Measurements from ENCODE around the gene SLC4A5. TPM values are rescaled to one million over a fixed set of nuclear protein-coding genes. Genes with fewer than 3 reads are reported as not detected.

Gene SLC4A5
- total RNA-seq, 5 donors from 2014 or later (not counting 1 experiment from before 2014, with no cell fraction given): 10.1 to 19.3 (median 14.6) TPM

GRCh38 chr2:74179063-74179865 is 164.0 kb downstream of the SLC4A5 start:
- H3K27ac Mint-ChIP-seq: peak overlapping the region; percentile 87 to 95
- DNase-seq: peak in 2 of 35 experiments; percentile 1 to 9

GRCh38 chr2:74178211-74179062 is 164.8 kb downstream of the SLC4A5 start, which contains the start of gene MOB1A:
Gene MOB1A (minus strand): TSS chr2:74178879. CDS start chr2:74178674, 205 bp downstream.
- H3K4me3 ChIP-seq (ENCODE audit: control insufficient read depth in 1 of 2, extremely low read depth in 1 of 2, low read length in 1 of 2): peak within 1 kb of the TSS; percentile 76 to 89
- 0% methylated on average over 72 of the region's 84 CpGs for WGBS (ENCODE audit: insufficient coverage)
- no peaks in the 10 kb centered on the region for H3K9me3 ChIP-seq
- peaks cover 15 to 30% of the 10 kb centered on the region in 2 experiments for H3K4me1 ChIP-seq (ENCODE audit: control insufficient read depth in 1 of 2, extremely low read depth in 1 of 2, insufficient read depth in 2 of 2, low read length in 2 of 2)
- Mint-ChIP-seq H3K36me3 (peaks cover 3% of the 10 kb centered on the region), H3K4me3 (peak within 1 kb of the TSS; percentile 85 to 89 (median 88)), H3K27me3 (no peaks in the 10 kb centered on the region), H3K9me3 (no peaks in the 10 kb centered on the region), H3K27ac (peak within 1 kb of the TSS; percentile 87 to 95), H3K4me1 (peaks cover 34 to 43% (median 37%) of the 10 kb centered on the region in 3 donors)
- CTCF ChIA-PET: interaction anchor here (0.6 to 2.6 kb wide), 25 partner anchors 11 to 442 kb away, joined by 3 to 27 read pairs (median 5); partner anchors contain the start of genes MTHFD2 (in 1 of the 2), STAMBP (in 1 of the 2) and TPRKB (in 1 of the 2)
- DNase-seq (peak; percentile 93 to 99 (median 96)), ATAC-seq (replicated peaks in 1 of 4) (peak; percentile 93 to 96 (median 95))
- H3K27ac ChIP-seq (ENCODE audit: low read length): peak within 1 kb of the TSS; percentile 88
- H3K27me3 ChIP-seq (replicated peaks in 1 of 2; ENCODE audit: control insufficient read depth in 2 of 2, extremely low read depth in 1 of 2, insufficient read depth in 2 of 2, low read length in 1 of 2): no peaks in the 10 kb centered on the region
- peaks cover 0 to 3% of the 10 kb centered on the region in 2 donors for H3K36me3 ChIP-seq (ENCODE audit: control insufficient read depth in 2 of 2, extremely low read depth in 1 of 2, insufficient read depth in 1 of 2, low read length in 1 of 2)
- POLR2A ChIA-PET: interaction anchor here (0.5 to 1.4 kb wide), 21 partner anchors 9 to 879 kb away, joined by 3 to 11 read pairs (median 4); partner anchors contain the start of genes STAMBP (in 2 of the 2) and MTHFD2 (in 1 of the 2)

More at GRCh38 chr2:74179063-74179865, 164.0 kb downstream of the SLC4A5 start:
- peak overlapping the region; percentile 85 to 89 (median 88) for H3K4me3 Mint-ChIP-seq
- no peaks in the 10 kb centered on the region for H3K9me3 Mint-ChIP-seq
- ChIA-PET POLR2A (interaction anchor here (0.6 to 1.4 kb wide), 14 partner anchors 10 to 879 kb away, joined by 3 to 8 read pairs (median 4); partner anchors contain the start of gene STAMBP (in 2 of the 2)), CTCF (interaction anchor here (0.7 to 2.6 kb wide), 24 partner anchors 12 to 774 kb away, joined by 3 to 27 read pairs (median 5); partner anchors contain the start of genes MTHFD2 (in 1 of the 2), STAMBP (in 1 of the 2) and TPRKB (in 1 of the 2))
- H3K36me3 Mint-ChIP-seq: peaks cover 3% of the 10 kb centered on the region
- H3K27me3 Mint-ChIP-seq: no peaks in the 10 kb centered on the region
- H3K36me3 ChIP-seq (ENCODE audit: control insufficient read depth in 2 of 2, extremely low read depth in 1 of 2, insufficient read depth in 1 of 2, low read length in 1 of 2): peaks cover 0 to 3% of the 10 kb centered on the region in 2 donors
- H3K4me1 ChIP-seq (ENCODE audit: control insufficient read depth in 1 of 2, extremely low read depth in 1 of 2, insufficient read depth in 2 of 2, low read length in 2 of 2): peaks cover 15 to 26% of the 10 kb centered on the region in 2 experiments
- no peaks in the 10 kb centered on the region for H3K9me3 ChIP-seq
- peak in 2 of 4 experiments; percentile 7 to 39 for ATAC-seq (replicated peaks in 1 of 4)
- H3K27ac ChIP-seq (ENCODE audit: low read length): peak overlapping the region; percentile 49
- WGBS (ENCODE audit: insufficient coverage): 32% methylated on average over 11 of the region's 25 CpGs
- peak overlapping the region; percentile 76 to 89 for H3K4me3 ChIP-seq (ENCODE audit: control insufficient read depth in 1 of 2, extremely low read depth in 1 of 2, low read length in 1 of 2)
- H3K4me1 Mint-ChIP-seq: peaks cover 32 to 42% (median 35%) of the 10 kb centered on the region in 3 donors
- no peaks in the 10 kb centered on the region for H3K27me3 ChIP-seq (replicated peaks in 1 of 2; ENCODE audit: control insufficient read depth in 2 of 2, extremely low read depth in 1 of 2, insufficient read depth in 2 of 2, low read length in 1 of 2)

GRCh38 chr2:74177696-74178095 is 165.5 kb downstream of the SLC4A5 start:
- Mint-ChIP-seq H3K36me3 (peaks cover 6% of the 10 kb centered on the region), H3K4me1 (peaks cover 38 to 46% (median 41%) of the 10 kb centered on the region in 3 donors), H3K9me3 (no peaks in the 10 kb centered on the region), H3K4me3 (peak overlapping the region; percentile 85 to 89 (median 88)), H3K27me3 (no peaks in the 10 kb centered on the region), H3K27ac (peak overlapping the region; percentile 87 to 95)
- no peaks in the 10 kb centered on the region for H3K27me3 ChIP-seq (replicated peaks in 1 of 2; ENCODE audit: control insufficient read depth in 2 of 2, extremely low read depth in 1 of 2, insufficient read depth in 2 of 2, low read length in 1 of 2)
- H3K36me3 ChIP-seq (ENCODE audit: control insufficient read depth in 2 of 2, extremely low read depth in 1 of 2, insufficient read depth in 1 of 2, low read length in 1 of 2): peaks cover 0 to 3% of the 10 kb centered on the region in 2 donors
- H3K4me3 ChIP-seq (ENCODE audit: control insufficient read depth in 1 of 2, extremely low read depth in 1 of 2, low read length in 1 of 2): peak overlapping the region; percentile 76 to 89
- H3K4me1 ChIP-seq (ENCODE audit: control insufficient read depth in 1 of 2, extremely low read depth in 1 of 2, insufficient read depth in 2 of 2, low read length in 2 of 2): peaks cover 15 to 33% of the 10 kb centered on the region in 2 experiments
- no peaks in the 10 kb centered on the region for H3K9me3 ChIP-seq
- CTCF ChIA-PET: interaction anchor here in 1 of 2 donors (0.7 to 2.6 kb wide), 5 partner anchors 12 to 353 kb away, joined by 3 to 27 read pairs (median 11); partner anchors contain the start of gene MTHFD2
- H3K27ac ChIP-seq (ENCODE audit: low read length): peak overlapping the region; percentile 88
- POLR2A ChIA-PET: interaction anchor here (0.6 to 1.4 kb wide), 6 partner anchors 19 to 349 kb away, joined by 3 to 5 read pairs (median 4); partner anchors contain the start of genes MTHFD2 (in 1 of the 2) and STAMBP (in 1 of the 2)
- no peak for ATAC-seq (replicated peaks in 1 of 4)
- DNase-seq: no peak

- Mint-ChIP-seq H3K4me3 (peak overlapping the region in 2 of 3 donors; percentile 48 to 85), H3K27me3 (no peaks in the 10 kb centered on the region), H3K36me3 (peaks cover 15% of the 10 kb centered on the region), H3K27ac (peak overlapping the region in 1 of 2 donors; percentile 57), H3K4me1 (peaks cover 46 to 56% (median 48%) of the 10 kb centered on the region in 3 donors), H3K9me3 (no peaks in the 10 kb centered on the region)
- ChIA-PET POLR2A (interaction anchor here in 1 of 2 donors (0.5 kb wide), 2 partner anchors 150 to 245 kb away, joined by 3 to 6 read pairs; no protein-coding TSS in a partner anchor), CTCF (interaction anchor here (0.6 kb wide), 2 partner anchors 145 to 239 kb away, joined by 3 read pairs; no protein-coding TSS in a partner anchor)
- no peak for ATAC-seq (replicated peaks in 1 of 4)
- no peaks in the 10 kb centered on the region for H3K9me3 ChIP-seq
- H3K27me3 ChIP-seq (replicated peaks in 1 of 2; ENCODE audit: control insufficient read depth in 2 of 2, extremely low read depth in 1 of 2, insufficient read depth in 2 of 2, low read length in 1 of 2): no peaks in the 10 kb centered on the region
- H3K4me1 ChIP-seq (ENCODE audit: control insufficient read depth in 1 of 2, extremely low read depth in 1 of 2, insufficient read depth in 2 of 2, low read length in 2 of 2): peaks cover 15 to 34% of the 10 kb centered on the region in 2 experiments
- no peak overlapping the region for H3K4me3 ChIP-seq (ENCODE audit: control insufficient read depth in 1 of 2, extremely low read depth in 1 of 2, low read length in 1 of 2)
- WGBS (ENCODE audit: insufficient coverage): no CpG with 5 or more reads among the region's 1 CpG
- H3K36me3 ChIP-seq (ENCODE audit: control insufficient read depth in 2 of 2, extremely low read depth in 1 of 2, insufficient read depth in 1 of 2, low read length in 1 of 2): peaks cover 6 to 22% of the 10 kb centered on the region in 2 donors
- no peak overlapping the region for H3K27ac ChIP-seq (ENCODE audit: low read length)
- DNase-seq: no peak
Measured at GRCh38 chr2:74174909-74175308, 168.3 kb downstream of the SLC4A5 start.

GRCh38 chr2:74168739-74169138 is 174.5 kb downstream of the SLC4A5 start:
- DNase-seq: no peak
- no CpG with 5 or more reads among the region's 2 CpGs for WGBS (ENCODE audit: insufficient coverage)
- no peak overlapping the region for H3K4me3 Mint-ChIP-seq
- CTCF ChIA-PET: no interaction called here
- H3K36me3 Mint-ChIP-seq: peaks cover 44% of the 10 kb centered on the region
- peaks cover 0 to 7% (median 0%) of the 10 kb centered on the region in 3 donors for H3K9me3 Mint-ChIP-seq
- Histone ChIP-seq H3K4me3 (ENCODE audit: control insufficient read depth in 1 of 2, extremely low read depth in 1 of 2, low read length in 1 of 2) (no peak overlapping the region), H3K27ac (ENCODE audit: low read length) (no peak overlapping the region), H3K4me1 (ENCODE audit: control insufficient read depth in 1 of 2, extremely low read depth in 1 of 2, insufficient read depth in 2 of 2, low read length in 2 of 2) (peaks cover 0 to 4% of the 10 kb centered on the region in 2 experiments), H3K36me3 (ENCODE audit: control insufficient read depth in 2 of 2, extremely low read depth in 1 of 2, insufficient read depth in 1 of 2, low read length in 1 of 2) (peaks cover 21 to 70% of the 10 kb centered on the region in 2 donors), H3K9me3 (no peaks in the 10 kb centered on the region), H3K27me3 (replicated peaks in 1 of 2; ENCODE audit: control insufficient read depth in 2 of 2, extremely low read depth in 1 of 2, insufficient read depth in 2 of 2, low read length in 1 of 2) (no peaks in the 10 kb centered on the region)
- POLR2A ChIA-PET: interaction anchor here in 1 of 2 donors (0.6 kb wide), 1 partner anchor 10 kb away, joined by 3 read pairs; the partner anchor contains the start of gene MOB1A
- no peaks in the 10 kb centered on the region for H3K27me3 Mint-ChIP-seq
- no peak overlapping the region for H3K27ac Mint-ChIP-seq
- ATAC-seq (replicated peaks in 1 of 4): no peak
- H3K4me1 Mint-ChIP-seq: peaks cover 21 to 24% (median 24%) of the 10 kb centered on the region in 3 donors

Measured in T-cell (primary cell).